Measurements from ENCODE around the gene CTSE. TPM values are rescaled to one million over a fixed set of nuclear protein-coding genes. Genes with fewer than 3 reads are reported as not detected.
"Not testable (repeated sequence)": the region's sequence is repeated elsewhere in the genome, so short reads cannot be mapped to it uniquely, and the experiment has no call there.

Gene CTSE
- 19.6 TPM for polyA plus RNA-seq
- long read RNA-seq, donor 1, partial matches to known transcripts = 0 of 2 reads
- long read RNA-seq, donor 1, other reads (novel, unspliced or antisense) = 0 of 2 reads
- long read RNA-seq, donor 2, partial matches to known transcripts = 0 of 2 reads
- long read RNA-seq, donor 2, other reads (novel, unspliced or antisense) = 0 of 2 reads
- long read RNA-seq, donor 3 = 0 reads
- long read RNA-seq, donor 4, partial matches to known transcripts = 0 of 2 reads
- long read RNA-seq, donor 4, other reads (novel, unspliced or antisense) = 0 of 2 reads
- long read RNA-seq, donor 5, partial matches to known transcripts = 0 of 2 reads
- long read RNA-seq, donor 5, other reads (novel, unspliced or antisense) = 0 of 2 reads
- long read RNA-seq, donor 6, transcript CTSE-201 (9 exons, 2,228 nt) = major isoform, 5 of 6 reads
- long read RNA-seq, donor 6, partial matches to known transcripts = 0 of 6 reads
- long read RNA-seq, donor 6, other reads (novel, unspliced or antisense) = 0 of 6 reads
- long read RNA-seq, donor 7, transcript CTSE-201 (9 exons, 2,228 nt) = major isoform, 5 of 17 reads
- long read RNA-seq, donor 7, partial matches to known transcripts = 9 of 17 reads
- long read RNA-seq, donor 7, other reads (novel, unspliced or antisense) = 0 of 17 reads
- long read RNA-seq, donor 8, partial matches to known transcripts = 8 of 15 reads
- long read RNA-seq, donor 8, other reads (novel, unspliced or antisense) = 0 of 15 reads
- long read RNA-seq, donor 9, partial matches to known transcripts = 0 of 3 reads
- long read RNA-seq, donor 9, other reads (novel, unspliced or antisense) = 0 of 3 reads
- long read RNA-seq, donor 10, transcript CTSE-202 (8 exons, 2,071 nt) = major isoform, 5 of 6 reads
- long read RNA-seq, donor 10, partial matches to known transcripts = 0 of 6 reads
- long read RNA-seq, donor 10, other reads (novel, unspliced or antisense) = 0 of 6 reads
- long read RNA-seq, donor 11, partial matches to known transcripts = 0 of 1 reads
- long read RNA-seq, donor 11, other reads (novel, unspliced or antisense) = 0 of 1 reads

- no peaks in the 10 kb centered on the region for H3K9me3 ChIP-seq (ENCODE audit: control insufficient read depth, low read depth, low read length)
- H3K27me3 ChIP-seq (ENCODE audit: control insufficient read depth, insufficient read depth, low read length) = no peaks in the 10 kb centered on the region
- DNase-seq = peak in 1 of 2 donors; percentile 72
- peaks cover 4% of the 10 kb centered on the region for H3K4me1 ChIP-seq (ENCODE audit: control insufficient read depth, insufficient read depth, low read length)
- H3K4me3 ChIP-seq (ENCODE audit: low read length) = no peak within 1 kb of the TSS
- WGBS (ENCODE audit: insufficient coverage, low lambda C conversion rate) = no CpG with 5 or more reads among the region's 11 CpGs
- no peaks in the 10 kb centered on the region for H3K36me3 ChIP-seq (ENCODE audit: control insufficient read depth, insufficient read depth, low read length)
- H3K27ac ChIP-seq (ENCODE audit: low read length) = no peak within 1 kb of the TSS
Observed at GRCh38 chr1:206023695-206024094, at the start of gene CTSE. TSS of gene CTSE (minus strand) at chr1:206023895. CDS start at chr1:206023791, 104 bp downstream.

- no peak overlapping the region for H3K4me3 ChIP-seq (ENCODE audit: low read length)
- H3K27ac ChIP-seq (ENCODE audit: low read length) = no peak overlapping the region
- 100% methylated on average over 1 of the region's 9 CpGs for WGBS (ENCODE audit: insufficient coverage, low lambda C conversion rate)
- no peaks in the 10 kb centered on the region for H3K27me3 ChIP-seq (ENCODE audit: control insufficient read depth, insufficient read depth, low read length)
- no peaks in the 10 kb centered on the region for H3K36me3 ChIP-seq (ENCODE audit: control insufficient read depth, insufficient read depth, low read length)
- peaks cover 28% of the 10 kb centered on the region for H3K4me1 ChIP-seq (ENCODE audit: control insufficient read depth, insufficient read depth, low read length)
- DNase-seq = no peak
- no peaks in the 10 kb centered on the region for H3K9me3 ChIP-seq (ENCODE audit: control insufficient read depth, low read depth, low read length)
Observed at GRCh38 chr1:206070627-206071304, 47.1 kb upstream of the CTSE start.

- DNase-seq = no peak
- no CpG with 5 or more reads among the region's 1 CpG for WGBS (ENCODE audit: insufficient coverage, low lambda C conversion rate)
- H3K27me3 ChIP-seq (ENCODE audit: control insufficient read depth, insufficient read depth, low read length) = no peaks in the 10 kb centered on the region
- peaks cover 31% of the 10 kb centered on the region for H3K4me1 ChIP-seq (ENCODE audit: control insufficient read depth, insufficient read depth, low read length)
- no peaks in the 10 kb centered on the region for H3K36me3 ChIP-seq (ENCODE audit: control insufficient read depth, insufficient read depth, low read length)
- H3K27ac ChIP-seq (ENCODE audit: low read length) = peak overlapping the region; percentile 75
- H3K4me3 ChIP-seq (ENCODE audit: low read length) = no peak overlapping the region
- H3K9me3 ChIP-seq (ENCODE audit: control insufficient read depth, low read depth, low read length) = peaks cover 2% of the 10 kb centered on the region
Observed at GRCh38 chr1:206068314-206068713, 44.6 kb upstream of the CTSE start.

GRCh38 chr1:206067486-206068227 is 44.0 kb upstream of the CTSE start:
- peak overlapping the region; percentile 75 for H3K27ac ChIP-seq (ENCODE audit: low read length)
- H3K27me3 ChIP-seq (ENCODE audit: control insufficient read depth, insufficient read depth, low read length) = no peaks in the 10 kb centered on the region
- H3K4me1 ChIP-seq (ENCODE audit: control insufficient read depth, insufficient read depth, low read length) = peaks cover 31% of the 10 kb centered on the region
- DNase-seq = peak; percentile 78 to 86
- WGBS (ENCODE audit: insufficient coverage, low lambda C conversion rate) = no CpG with 5 or more reads among the region's 8 CpGs
- no peaks in the 10 kb centered on the region for H3K36me3 ChIP-seq (ENCODE audit: control insufficient read depth, insufficient read depth, low read length)
- H3K9me3 ChIP-seq (ENCODE audit: control insufficient read depth, low read depth, low read length) = peaks cover 7% of the 10 kb centered on the region
- H3K4me3 ChIP-seq (ENCODE audit: low read length) = peak overlapping the region; percentile 21

GRCh38 chr1:206066479-206067171 is 42.9 kb upstream of the CTSE start:
- no peaks in the 10 kb centered on the region for H3K36me3 ChIP-seq (ENCODE audit: control insufficient read depth, insufficient read depth, low read length)
- no peak overlapping the region for H3K4me3 ChIP-seq (ENCODE audit: low read length)
- peaks cover 31% of the 10 kb centered on the region for H3K4me1 ChIP-seq (ENCODE audit: control insufficient read depth, insufficient read depth, low read length)
- DNase-seq = peak; percentile 70 to 82
- peak overlapping the region; percentile 75 for H3K27ac ChIP-seq (ENCODE audit: low read length)
- no CpG with 5 or more reads among the region's 6 CpGs for WGBS (ENCODE audit: insufficient coverage, low lambda C conversion rate)
- peaks cover 7% of the 10 kb centered on the region for H3K9me3 ChIP-seq (ENCODE audit: control insufficient read depth, low read depth, low read length)
- H3K27me3 ChIP-seq (ENCODE audit: control insufficient read depth, insufficient read depth, low read length) = no peaks in the 10 kb centered on the region

GRCh38 chr1:206065547-206066145 is 42.0 kb upstream of the CTSE start:
- peak overlapping the region; percentile 75 for H3K27ac ChIP-seq (ENCODE audit: low read length)

GRCh38 chr1:206064501-206064900 is 40.8 kb upstream of the CTSE start:
- not testable (repeated sequence) for H3K27ac ChIP-seq (ENCODE audit: low read length); DNase-seq; H3K9me3 ChIP-seq (ENCODE audit: control insufficient read depth, low read depth, low read length); H3K4me3 ChIP-seq (ENCODE audit: low read length); H3K36me3 ChIP-seq (ENCODE audit: control insufficient read depth, insufficient read depth, low read length); H3K27me3 ChIP-seq (ENCODE audit: control insufficient read depth, insufficient read depth, low read length)
- peaks cover 31% of the 10 kb centered on the region for H3K4me1 ChIP-seq (ENCODE audit: control insufficient read depth, insufficient read depth, low read length)
- no CpG with 5 or more reads among the region's 25 CpGs for WGBS (ENCODE audit: insufficient coverage, low lambda C conversion rate)

More at GRCh38 chr1:206065547-206066145, 42.0 kb upstream of the CTSE start:
- Histone ChIP-seq H3K4me3 (ENCODE audit: low read length) (no peak overlapping the region), H3K27me3 (ENCODE audit: control insufficient read depth, insufficient read depth, low read length) (no peaks in the 10 kb centered on the region), H3K9me3 (ENCODE audit: control insufficient read depth, low read depth, low read length) (peaks cover 7% of the 10 kb centered on the region), H3K4me1 (ENCODE audit: control insufficient read depth, insufficient read depth, low read length) (peaks cover 31% of the 10 kb centered on the region), H3K36me3 (ENCODE audit: control insufficient read depth, insufficient read depth, low read length) (no peaks in the 10 kb centered on the region)
- DNase-seq = no peak
- no CpG with 5 or more reads among the region's 4 CpGs for WGBS (ENCODE audit: insufficient coverage, low lambda C conversion rate)

GRCh38 chr1:206064001-206064400 is 40.3 kb upstream of the CTSE start:
- WGBS (ENCODE audit: insufficient coverage, low lambda C conversion rate) = no CpG with 5 or more reads among the region's 35 CpGs
- not testable (repeated sequence) for H3K36me3 ChIP-seq (ENCODE audit: control insufficient read depth, insufficient read depth, low read length); H3K4me3 ChIP-seq (ENCODE audit: low read length)

GRCh38 chr1:206062464-206062863 is 38.8 kb upstream of the CTSE start:
- peaks cover 19% of the 10 kb centered on the region for H3K4me1 ChIP-seq (ENCODE audit: control insufficient read depth, insufficient read depth, low read length)
- peaks cover 7% of the 10 kb centered on the region for H3K9me3 ChIP-seq (ENCODE audit: control insufficient read depth, low read depth, low read length)
- no peaks in the 10 kb centered on the region for H3K36me3 ChIP-seq (ENCODE audit: control insufficient read depth, insufficient read depth, low read length)
- WGBS (ENCODE audit: insufficient coverage, low lambda C conversion rate) = 100% methylated on average over 1 of the region's 6 CpGs
- DNase-seq = no peak
- no peak overlapping the region for H3K27ac ChIP-seq (ENCODE audit: low read length)
- H3K27me3 ChIP-seq (ENCODE audit: control insufficient read depth, insufficient read depth, low read length) = no peaks in the 10 kb centered on the region
- H3K4me3 ChIP-seq (ENCODE audit: low read length) = no peak overlapping the region

More at GRCh38 chr1:206064001-206064400, 40.3 kb upstream of the CTSE start:
- not testable (repeated sequence) for DNase-seq; H3K27ac ChIP-seq (ENCODE audit: low read length); H3K27me3 ChIP-seq (ENCODE audit: control insufficient read depth, insufficient read depth, low read length); H3K9me3 ChIP-seq (ENCODE audit: control insufficient read depth, low read depth, low read length)
- H3K4me1 ChIP-seq (ENCODE audit: control insufficient read depth, insufficient read depth, low read length) = peaks cover 31% of the 10 kb centered on the region
